Measurements from ENCODE around the gene PCDHGA12.
"Not testable (repeated sequence)": the region's sequence is repeated elsewhere in the genome, so short reads cannot be mapped to it uniquely, and the experiment has no call there.

PCDHGA12 gene

GRCh38 chr5:141407790-141408505 lies 22.4 kb upstream of the PCDHGA12 start, which contains the start of gene PCDHGB6:
Gene PCDHGB6 (plus strand): TSS chr5:141408021. CDS start chr5:141408203, 182 bp downstream.
- not testable (repeated sequence) for DNase-seq (ENCODE audit: low read depth)

GRCh38 chr5:141409598-141410306 lies 20.6 kb upstream of the PCDHGA12 start:
- DNase-seq (ENCODE audit: low read depth) = no peak

- DNase-seq (ENCODE audit: low read depth) = no peak
These were observed 18.7 kb upstream of the PCDHGA12 start for GRCh38 chr5:141411575-141411974.

GRCh38 chr5:141412854-141413539 lies 17.3 kb upstream of the PCDHGA12 start, which contains the start of gene PCDHGA10:
Gene PCDHGA10 (plus strand): TSS chr5:141412987. CDS start chr5:141413176, 189 bp downstream.
- no peak for DNase-seq (ENCODE audit: low read depth)

GRCh38 chr5:141413540-141414069 lies 16.7 kb upstream of the PCDHGA12 start:
- no peak for DNase-seq (ENCODE audit: low read depth)

- DNase-seq (ENCODE audit: low read depth) = not testable (repeated sequence)
These were observed 15.6 kb upstream of the PCDHGA12 start for GRCh38 chr5:141414548-141415274.

GRCh38 chr5:141415275-141415618 lies 15.1 kb upstream of the PCDHGA12 start:
- not testable (repeated sequence) for DNase-seq (ENCODE audit: low read depth)

- not testable (repeated sequence) for DNase-seq (ENCODE audit: low read depth)
These were observed 12.7 kb upstream of the PCDHGA12 start, which contains the start of gene PCDHGB7 for GRCh38 chr5:141417494-141418172. Gene PCDHGB7 (plus strand): TSS chr5:141417677. CDS start chr5:141417860, 183 bp downstream.

- no peak for DNase-seq (ENCODE audit: low read depth)
These were observed 11.0 kb upstream of the PCDHGA12 start for GRCh38 chr5:141419074-141419880.

GRCh38 chr5:141420855-141421488 lies 9.3 kb upstream of the PCDHGA12 start, which contains the start of gene PCDHGA11:
Gene PCDHGA11 (plus strand): TSS chr5:141421051. CDS start chr5:141421228, 177 bp downstream.
- DNase-seq (ENCODE audit: low read depth) = no peak

- no peak for DNase-seq (ENCODE audit: low read depth)
These were observed 8.8 kb upstream of the PCDHGA12 start for GRCh38 chr5:141421489-141421855.

- no peak for DNase-seq (ENCODE audit: low read depth)
These were observed 7.5 kb upstream of the PCDHGA12 start for GRCh38 chr5:141422742-141423291.

- no peak for DNase-seq (ENCODE audit: low read depth)
These were observed 2.4 kb upstream of the PCDHGA12 start for GRCh38 chr5:141427783-141428426.

- no peak for DNase-seq (ENCODE audit: low read depth)
These were observed 979 bp downstream of the PCDHGA12 start for GRCh38 chr5:141431286-141431685.

- DNase-seq (ENCODE audit: low read depth) = not testable (repeated sequence)
These were observed 2.0 kb downstream of the PCDHGA12 start for GRCh38 chr5:141432308-141432707.

- DNase-seq (ENCODE audit: low read depth) = not testable (repeated sequence)
These were observed 2.4 kb downstream of the PCDHGA12 start for GRCh38 chr5:141432726-141433125.

GRCh38 chr5:141434006-141434405 lies 3.7 kb downstream of the PCDHGA12 start:
- DNase-seq (ENCODE audit: low read depth) = no peak

GRCh38 chr5:141437221-141437620 lies 6.9 kb downstream of the PCDHGA12 start:
- DNase-seq (ENCODE audit: low read depth) = no peak

All from CMK (cell line).